HG03575 (cell line): Measurements from ENCODE around the gene SELENON.
"Not testable (repeated sequence)": the region's sequence is repeated elsewhere in the genome, so short reads cannot be mapped to it uniquely, and the experiment has no call there.

ENCODE experiments used
- ATAC-seq: cut with Tn5 transposase; IDR thresholded peaks from one replicate; pipeline ENCODE4 v1.9.1; 2021; ENCODE audit not compliant: unreplicated experiment, insufficient number of reproducible peaks, low FRiP score; ENCODE audit errors: extremely low read depth

The SELENON gene

GRCh38 chr1:25817840-25818501 is 18.0 kb downstream of the SELENON start:
- ATAC-seq = no peak

GRCh38 chr1:25818569-25818968 is 18.6 kb downstream of the SELENON start:
- no peak for ATAC-seq

- no peak for ATAC-seq
Observed at GRCh38 chr1:25819491-25820246, 19.7 kb downstream of the SELENON start, which contains the start of gene MTFR1L. Gene MTFR1L (plus strand): TSS chr1:25819954. CDS start chr1:25823105, 3,151 bp downstream.

- ATAC-seq = no peak
Observed at GRCh38 chr1:25820247-25821111, 20.5 kb downstream of the SELENON start.

GRCh38 chr1:25821112-25821476 is 21.1 kb downstream of the SELENON start:
- no peak for ATAC-seq

- ATAC-seq = no peak
Observed at GRCh38 chr1:25821630-25822091, 21.7 kb downstream of the SELENON start.

- ATAC-seq = no peak
Observed at GRCh38 chr1:25825605-25826004, 25.6 kb downstream of the SELENON start.

GRCh38 chr1:25826571-25826970 is 26.6 kb downstream of the SELENON start:
- no peak for ATAC-seq

GRCh38 chr1:25828491-25828890 is 28.5 kb downstream of the SELENON start:
- ATAC-seq = no peak

- no peak for ATAC-seq
Observed at GRCh38 chr1:25829046-25829445, 29.1 kb downstream of the SELENON start.

GRCh38 chr1:25831569-25832196 is 31.7 kb downstream of the SELENON start:
- ATAC-seq = no peak

- ATAC-seq = no peak
Observed at GRCh38 chr1:25832336-25833037, 32.5 kb downstream of the SELENON start.

GRCh38 chr1:25833158-25833557 is 33.2 kb downstream of the SELENON start:
- no peak for ATAC-seq

- no peak for ATAC-seq
Observed at GRCh38 chr1:25834894-25835293, 34.9 kb downstream of the SELENON start.

GRCh38 chr1:25836695-25837094 is 36.7 kb downstream of the SELENON start:
- ATAC-seq = no peak

- ATAC-seq = no peak
Observed at GRCh38 chr1:25837262-25837875, 37.4 kb downstream of the SELENON start.

- not testable (repeated sequence) for ATAC-seq
Observed at GRCh38 chr1:25839808-25840207, 39.8 kb downstream of the SELENON start.

- no peak for ATAC-seq
Observed at GRCh38 chr1:25843483-25843882, 43.5 kb downstream of the SELENON start.
